Measurements from ENCODE around the gene IL31RA.
"Not testable (repeated sequence)": the region's sequence is repeated elsewhere in the genome, so short reads cannot be mapped to it uniquely, and the experiment has no call there.

The IL31RA gene

GRCh38 chr5:55850839-55851674 is at the start of gene IL31RA:
Gene IL31RA, plus strand, starts transcription at chr5:55851357. Its CDS starts 214 bp downstream, at chr5:55851571.
- no peaks in the 10 kb centered on the region for H3K4me1 ChIP-seq (ENCODE audit: control insufficient read depth in 1 of 2, insufficient read depth in 2 of 2, low read length in 2 of 2)

GRCh38 chr5:55808814-55809213 is 42.3 kb upstream of the IL31RA start:
- H3K9me3 ChIP-seq (ENCODE audit: control insufficient read depth in 1 of 2, low read length in 2 of 2); H3K4me1 ChIP-seq (ENCODE audit: control insufficient read depth in 1 of 2, insufficient read depth in 2 of 2, low read length in 2 of 2); H3K27ac ChIP-seq (ENCODE audit: low read length); H3K4me3 ChIP-seq (ENCODE audit: low read depth in 1 of 2, low read length in 2 of 2); H3K36me3 ChIP-seq (ENCODE audit: control insufficient read depth in 1 of 2, insufficient read depth in 2 of 2, low read length in 2 of 2); H3K27me3 ChIP-seq (ENCODE audit: low read depth, low read length): not testable (repeated sequence)

More at GRCh38 chr5:55850839-55851674, at the start of gene IL31RA:
- Histone ChIP-seq H3K9me3 (ENCODE audit: control insufficient read depth in 1 of 2, low read length in 2 of 2) (no peaks in the 10 kb centered on the region), H3K4me3 (ENCODE audit: low read depth in 1 of 2, low read length in 2 of 2) (no peak within 1 kb of the TSS), H3K27me3 (ENCODE audit: low read depth, low read length) (no peaks in the 10 kb centered on the region), H3K36me3 (ENCODE audit: control insufficient read depth in 1 of 2, insufficient read depth in 2 of 2, low read length in 2 of 2) (no peaks in the 10 kb centered on the region), H3K27ac (ENCODE audit: low read length) (no peak within 1 kb of the TSS)

GRCh38 chr5:55815939-55816338 is 35.2 kb upstream of the IL31RA start:
- not testable (repeated sequence) for H3K36me3 ChIP-seq (ENCODE audit: control insufficient read depth in 1 of 2, insufficient read depth in 2 of 2, low read length in 2 of 2); H3K27me3 ChIP-seq (ENCODE audit: low read depth, low read length); H3K27ac ChIP-seq (ENCODE audit: low read length); H3K4me3 ChIP-seq (ENCODE audit: low read depth in 1 of 2, low read length in 2 of 2); H3K9me3 ChIP-seq (ENCODE audit: control insufficient read depth in 1 of 2, low read length in 2 of 2); H3K4me1 ChIP-seq (ENCODE audit: control insufficient read depth in 1 of 2, insufficient read depth in 2 of 2, low read length in 2 of 2)

- Histone ChIP-seq H3K27me3 (ENCODE audit: low read depth, low read length) (peaks cover 4% of the 10 kb centered on the region), H3K9me3 (ENCODE audit: control insufficient read depth in 1 of 2, low read length in 2 of 2) (no peaks in the 10 kb centered on the region)
Observed at GRCh38 chr5:55816342-55816741, 34.8 kb upstream of the IL31RA start.

GRCh38 chr5:55817030-55817429 is 34.1 kb upstream of the IL31RA start:
- Histone ChIP-seq H3K27me3 (ENCODE audit: low read depth, low read length) (peaks cover 6% of the 10 kb centered on the region), H3K4me1 (ENCODE audit: control insufficient read depth in 1 of 2, insufficient read depth in 2 of 2, low read length in 2 of 2) (peaks cover under 1 to 3% of the 10 kb centered on the region in 2 donors)

More at GRCh38 chr5:55816342-55816741, 34.8 kb upstream of the IL31RA start:
- H3K4me1 ChIP-seq (ENCODE audit: control insufficient read depth in 1 of 2, insufficient read depth in 2 of 2, low read length in 2 of 2), result no peaks in the 10 kb centered on the region
- no peak overlapping the region for H3K4me3 ChIP-seq (ENCODE audit: low read depth in 1 of 2, low read length in 2 of 2)
- H3K36me3 ChIP-seq (ENCODE audit: control insufficient read depth in 1 of 2, insufficient read depth in 2 of 2, low read length in 2 of 2), result no peaks in the 10 kb centered on the region
- H3K27ac ChIP-seq (ENCODE audit: low read length), result no peak overlapping the region

GRCh38 chr5:55820488-55820887 is 30.7 kb upstream of the IL31RA start:
- H3K36me3 ChIP-seq (ENCODE audit: control insufficient read depth in 1 of 2, insufficient read depth in 2 of 2, low read length in 2 of 2), result no peaks in the 10 kb centered on the region
- H3K27ac ChIP-seq (ENCODE audit: low read length), result no peak overlapping the region
- H3K4me3 ChIP-seq (ENCODE audit: low read depth in 1 of 2, low read length in 2 of 2), result no peak overlapping the region
- H3K4me1 ChIP-seq (ENCODE audit: control insufficient read depth in 1 of 2, insufficient read depth in 2 of 2, low read length in 2 of 2), result peaks cover 3 to 4% of the 10 kb centered on the region in 2 donors
- peaks cover 9% of the 10 kb centered on the region for H3K27me3 ChIP-seq (ENCODE audit: low read depth, low read length)
- H3K9me3 ChIP-seq (ENCODE audit: control insufficient read depth in 1 of 2, low read length in 2 of 2), result no peaks in the 10 kb centered on the region

More at GRCh38 chr5:55817030-55817429, 34.1 kb upstream of the IL31RA start:
- no peak overlapping the region for H3K27ac ChIP-seq (ENCODE audit: low read length)
- H3K4me3 ChIP-seq (ENCODE audit: low read depth in 1 of 2, low read length in 2 of 2), result no peak overlapping the region
- H3K36me3 ChIP-seq (ENCODE audit: control insufficient read depth in 1 of 2, insufficient read depth in 2 of 2, low read length in 2 of 2), result no peaks in the 10 kb centered on the region
- no peaks in the 10 kb centered on the region for H3K9me3 ChIP-seq (ENCODE audit: control insufficient read depth in 1 of 2, low read length in 2 of 2)

- Histone ChIP-seq H3K36me3 (ENCODE audit: control insufficient read depth in 1 of 2, insufficient read depth in 2 of 2, low read length in 2 of 2) (no peaks in the 10 kb centered on the region), H3K27ac (ENCODE audit: low read length) (no peak overlapping the region), H3K27me3 (ENCODE audit: low read depth, low read length) (peaks cover 9% of the 10 kb centered on the region), H3K9me3 (ENCODE audit: control insufficient read depth in 1 of 2, low read length in 2 of 2) (no peaks in the 10 kb centered on the region), H3K4me3 (ENCODE audit: low read depth in 1 of 2, low read length in 2 of 2) (peak overlapping the region; percentile 31 to 61), H3K4me1 (ENCODE audit: control insufficient read depth in 1 of 2, insufficient read depth in 2 of 2, low read length in 2 of 2) (peaks cover 3 to 4% of the 10 kb centered on the region in 2 donors)
Observed at GRCh38 chr5:55821731-55822512, 29.2 kb upstream of the IL31RA start.

GRCh38 chr5:55823151-55823796 is 27.9 kb upstream of the IL31RA start:
- H3K36me3 ChIP-seq (ENCODE audit: control insufficient read depth in 1 of 2, insufficient read depth in 2 of 2, low read length in 2 of 2), result no peaks in the 10 kb centered on the region

GRCh38 chr5:55829956-55830355 is 21.2 kb upstream of the IL31RA start:
- no peaks in the 10 kb centered on the region for H3K36me3 ChIP-seq (ENCODE audit: control insufficient read depth in 1 of 2, insufficient read depth in 2 of 2, low read length in 2 of 2)
- no peaks in the 10 kb centered on the region for H3K27me3 ChIP-seq (ENCODE audit: low read depth, low read length)
- no peaks in the 10 kb centered on the region for H3K4me1 ChIP-seq (ENCODE audit: control insufficient read depth in 1 of 2, insufficient read depth in 2 of 2, low read length in 2 of 2)
- no peaks in the 10 kb centered on the region for H3K9me3 ChIP-seq (ENCODE audit: control insufficient read depth in 1 of 2, low read length in 2 of 2)
- H3K27ac ChIP-seq (ENCODE audit: low read length), result no peak overlapping the region
- no peak overlapping the region for H3K4me3 ChIP-seq (ENCODE audit: low read depth in 1 of 2, low read length in 2 of 2)

More at GRCh38 chr5:55823151-55823796, 27.9 kb upstream of the IL31RA start:
- Histone ChIP-seq H3K4me1 (ENCODE audit: control insufficient read depth in 1 of 2, insufficient read depth in 2 of 2, low read length in 2 of 2) (peaks cover 3 to 4% of the 10 kb centered on the region in 2 donors), H3K27me3 (ENCODE audit: low read depth, low read length) (peaks cover 9% of the 10 kb centered on the region), H3K9me3 (ENCODE audit: control insufficient read depth in 1 of 2, low read length in 2 of 2) (no peaks in the 10 kb centered on the region), H3K27ac (ENCODE audit: low read length) (no peak overlapping the region), H3K4me3 (ENCODE audit: low read depth in 1 of 2, low read length in 2 of 2) (no peak overlapping the region)

- Histone ChIP-seq H3K27me3 (ENCODE audit: low read depth, low read length) (no peaks in the 10 kb centered on the region), H3K27ac (ENCODE audit: low read length) (no peak overlapping the region), H3K36me3 (ENCODE audit: control insufficient read depth in 1 of 2, insufficient read depth in 2 of 2, low read length in 2 of 2) (no peaks in the 10 kb centered on the region), H3K4me3 (ENCODE audit: low read depth in 1 of 2, low read length in 2 of 2) (no peak overlapping the region), H3K9me3 (ENCODE audit: control insufficient read depth in 1 of 2, low read length in 2 of 2) (no peaks in the 10 kb centered on the region), H3K4me1 (ENCODE audit: control insufficient read depth in 1 of 2, insufficient read depth in 2 of 2, low read length in 2 of 2) (no peaks in the 10 kb centered on the region)
Observed at GRCh38 chr5:55832446-55832845, 18.7 kb upstream of the IL31RA start.

GRCh38 chr5:55836191-55836590 is 15.0 kb upstream of the IL31RA start:
- H3K9me3 ChIP-seq (ENCODE audit: control insufficient read depth in 1 of 2, low read length in 2 of 2), result no peaks in the 10 kb centered on the region
- no peak overlapping the region for H3K27ac ChIP-seq (ENCODE audit: low read length)
- no peaks in the 10 kb centered on the region for H3K27me3 ChIP-seq (ENCODE audit: low read depth, low read length)
- no peaks in the 10 kb centered on the region for H3K4me1 ChIP-seq (ENCODE audit: control insufficient read depth in 1 of 2, insufficient read depth in 2 of 2, low read length in 2 of 2)
- H3K36me3 ChIP-seq (ENCODE audit: control insufficient read depth in 1 of 2, insufficient read depth in 2 of 2, low read length in 2 of 2), result no peaks in the 10 kb centered on the region
- H3K4me3 ChIP-seq (ENCODE audit: low read depth in 1 of 2, low read length in 2 of 2), result no peak overlapping the region
